Neutrophil (primary cell): ENCODE results near the gene TMEM217.

Source experiments
- H3K27ac ChIP-seq: fragments of 200-600 bp; sonication (generic); 2 replicates; pipeline ENCODE4 v1.5.1; 2016; ENCODE audit warnings: mild to moderate bottlenecking, moderate library complexity
- H3K27me3 ChIP-seq: fragments of 200-600 bp; sonication (generic); 2 replicates; pipeline ENCODE4 v1.6.0; 2016; ENCODE audit warnings: mild to moderate bottlenecking
- H3K36me3 ChIP-seq: fragments of 200-600 bp; sonication (generic); 2 replicates; pipeline ENCODE4 v1.5.1; 2017
- H3K4me1 ChIP-seq, 2 experiments: fragments of 200-600 bp in 1 of 2; sonication (generic) in 1 of 2; 1 replicate in 1 of 2; 2 replicates in 1 of 2; pipeline versions ENCODE4 v1.5.1 to v1.6.1; 2013 to 2016; ENCODE audit warnings: low read depth in 1 of 2, low read length in 1 of 2, mild to moderate bottlenecking in 1 of 2, moderate library complexity in 1 of 2; ENCODE audit not compliant: control insufficient read depth in 1 of 2, insufficient read depth in 1 of 2
- H3K4me3 ChIP-seq, 2 experiments: fragments of 200-600 bp in 1 of 2; sonication (generic) in 1 of 2; 1 replicate in 1 of 2; 2 replicates in 1 of 2; pipeline ENCODE4 v1.5.1; 2013 to 2016; ENCODE audit warnings: low read depth in 1 of 2, low read length in 1 of 2, mild to moderate bottlenecking in 1 of 2, moderate library complexity in 1 of 2
- H3K9me3 ChIP-seq: fragments of 200-600 bp; sonication (generic); 2 replicates; pipeline ENCODE4 v1.5.1; 2016
- CTCF ChIP-seq: fragments of 200-600 bp; sonication (generic); IDR thresholded peaks from 2 replicates; pipeline ENCODE4 v1.5.1; 2016; ENCODE audit warnings: antibody characterized with exemption

Gene TMEM217

GRCh38 chr6:37260040-37260439 lies 2.1 kb upstream of the TMEM217 start:
- H3K27me3 ChIP-seq = no peaks in the 10 kb centered on the region
- H3K27ac ChIP-seq = peak overlapping the region; percentile 46
- no peaks in the 10 kb centered on the region for H3K36me3 ChIP-seq
- TF ChIP-seq CTCF = no peak
- H3K4me1 ChIP-seq = peaks cover 37 to 38% of the 10 kb centered on the region in 2 experiments
- H3K4me3 ChIP-seq = no peak overlapping the region
- no peaks in the 10 kb centered on the region for H3K9me3 ChIP-seq

DNA sequence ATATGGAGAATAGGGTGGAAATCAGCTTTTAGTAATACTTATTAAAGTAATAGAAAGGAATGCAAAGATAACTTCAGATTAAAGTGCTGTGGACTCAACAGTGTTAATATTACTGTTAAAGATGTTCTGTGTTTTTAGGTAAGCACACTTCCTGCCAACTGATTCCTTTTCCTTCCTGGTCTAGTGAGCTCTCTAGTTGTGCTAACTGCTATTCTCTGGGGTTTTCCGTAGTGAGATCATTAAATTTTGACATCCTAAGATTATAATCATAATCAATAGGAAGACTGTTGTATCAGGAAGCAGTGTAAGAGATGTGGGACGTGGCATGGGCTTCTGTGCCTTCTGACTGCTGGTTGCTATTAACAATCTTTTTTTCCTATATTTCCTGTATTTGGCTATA lies 1.2 kb upstream of the TMEM217 start:
- Histone ChIP-seq H3K9me3 (no peaks in the 10 kb centered on the region), H3K36me3 (no peaks in the 10 kb centered on the region), H3K27me3 (no peaks in the 10 kb centered on the region), H3K27ac (peak overlapping the region; percentile 46), H3K4me1 (peaks cover 37 to 38% of the 10 kb centered on the region in 2 experiments), H3K4me3 (no peak overlapping the region)
- no peak for TF ChIP-seq CTCF

- H3K27me3 ChIP-seq = no peaks in the 10 kb centered on the region
- TF ChIP-seq CTCF = no peak
- peak overlapping the region; percentile 86 for H3K27ac ChIP-seq
- peak overlapping the region; percentile 93 to 96 for H3K4me3 ChIP-seq
- no peaks in the 10 kb centered on the region for H3K36me3 ChIP-seq
- peaks cover 37 to 38% of the 10 kb centered on the region in 2 experiments for H3K4me1 ChIP-seq
- no peaks in the 10 kb centered on the region for H3K9me3 ChIP-seq
These were observed 611 bp upstream of the TMEM217 start for GRCh38 chr6:37258405-37259105.

- H3K27ac ChIP-seq = peak overlapping the region; percentile 86
- H3K4me3 ChIP-seq = peak overlapping the region; percentile 93 to 96
- H3K9me3 ChIP-seq = no peaks in the 10 kb centered on the region
- no peak for TF ChIP-seq CTCF
- peaks cover 43 to 45% of the 10 kb centered on the region in 2 experiments for H3K4me1 ChIP-seq
- H3K36me3 ChIP-seq = no peaks in the 10 kb centered on the region
- H3K27me3 ChIP-seq = no peaks in the 10 kb centered on the region
These were observed 667 bp downstream of the TMEM217 start for GRCh38 chr6:37257320-37257633.

GRCh38 chr6:37256692-37257319 lies 1.1 kb downstream of the TMEM217 start:
- no peak for TF ChIP-seq CTCF
- Histone ChIP-seq H3K27me3 (no peaks in the 10 kb centered on the region), H3K4me3 (peak overlapping the region; percentile 93 to 96), H3K36me3 (no peaks in the 10 kb centered on the region), H3K9me3 (no peaks in the 10 kb centered on the region), H3K27ac (no peak overlapping the region), H3K4me1 (peaks cover 43 to 45% of the 10 kb centered on the region in 2 experiments)
